ENCODE data around the gene B3GAT2.

GRCh38 chr6:70954176-70954575, 2.7 kb downstream of the B3GAT2 start:
- no peak for TF ChIP-seq CTCF (optimal IDR thresholded peaks at IDR 0.05 in 1 of 3, IDR thresholded peaks at IDR 0.05 in 1 of 3, conservative IDR thresholded peaks at IDR 0.05 in 1 of 3; ENCODE audit: extremely low read depth in 1 of 3, insufficient read depth in 2 of 3, low read length in 3 of 3)
- TF ChIP-seq EZH2 (IDR thresholded peaks at IDR 0.05; ENCODE audit: low read length) = no peak
